Kidney epithelial cell (primary cell): ENCODE results near the gene RSRC1. TPM values are rescaled to one million over a fixed set of nuclear protein-coding genes. Genes with fewer than 3 reads are reported as not detected.

Experiments used
- DNase-seq: peaks from one replicate; pipeline ENCODE4 v3.0.0-alpha.2; 2010; ENCODE audit warnings: low read depth
- H3K27me3 ChIP-seq: 2 replicates; pipeline ENCODE4 v1.6.0; 2011; ENCODE audit warnings: low read length; ENCODE audit not compliant: control insufficient read depth, insufficient read depth
- H3K36me3 ChIP-seq: 2 replicates; pipeline ENCODE4 v1.5.1; 2011; ENCODE audit warnings: low read length; ENCODE audit not compliant: control insufficient read depth, insufficient read depth
- H3K4me3 ChIP-seq: 2 replicates; pipeline ENCODE4 v1.5.1; 2011; ENCODE audit warnings: low read depth, mild to moderate bottlenecking, control low read depth, low read length
- CTCF ChIP-seq: IDR thresholded peaks from 2 replicates; pipeline ENCODE4 v1.5.1; 2011; ENCODE audit warnings: mild to moderate bottlenecking, moderate library complexity, low read length, control low read depth, inconsistent platforms; ENCODE audit not compliant: insufficient read depth, poor library complexity, severe bottlenecking
- total RNA-seq: library from RNA; depleted of rRNA; stranded (reverse); fragments of >200 nt; gene quantifications from 2 replicates; pipeline ENCODE4 v1.2.3, GENCODE V29; 2015

RSRC1 gene
- total RNA-seq, 1 donor from 2014 or later: 27.4 TPM

- no peaks in the 10 kb centered on the region for H3K27me3 ChIP-seq
- no peak for TF ChIP-seq CTCF
- H3K4me3 ChIP-seq: no peak overlapping the region
Measured at GRCh38 chr3:158260392-158260791, 150.5 kb downstream of the RSRC1 start.

GRCh38 chr3:158261371-158261991 lies 151.6 kb downstream of the RSRC1 start:
- H3K36me3 ChIP-seq: no peaks in the 10 kb centered on the region
- DNase-seq: no peak
- TF ChIP-seq CTCF: no peak
- H3K27me3 ChIP-seq: no peaks in the 10 kb centered on the region
- no peak overlapping the region for H3K4me3 ChIP-seq

More at GRCh38 chr3:158260392-158260791, 150.5 kb downstream of the RSRC1 start:
- no peaks in the 10 kb centered on the region for H3K36me3 ChIP-seq
- no peak for DNase-seq

GRCh38 chr3:158264894-158265293 lies 155.0 kb downstream of the RSRC1 start:
- DNase-seq: no peak
- H3K36me3 ChIP-seq: no peaks in the 10 kb centered on the region
- no peak overlapping the region for H3K4me3 ChIP-seq
- H3K27me3 ChIP-seq: no peaks in the 10 kb centered on the region
- no peak for TF ChIP-seq CTCF

GRCh38 chr3:158267015-158267414 lies 157.1 kb downstream of the RSRC1 start:
- H3K4me3 ChIP-seq: no peak overlapping the region
- no peak for DNase-seq
- no peaks in the 10 kb centered on the region for H3K36me3 ChIP-seq
- no peaks in the 10 kb centered on the region for H3K27me3 ChIP-seq
- no peak for TF ChIP-seq CTCF

- H3K27me3 ChIP-seq: no peaks in the 10 kb centered on the region
- H3K4me3 ChIP-seq: no peak overlapping the region
- no peak for DNase-seq
- TF ChIP-seq CTCF: no peak
- no peaks in the 10 kb centered on the region for H3K36me3 ChIP-seq
Measured at GRCh38 chr3:158269942-158270341, 160.1 kb downstream of the RSRC1 start.

GRCh38 chr3:158272081-158272480 lies 162.2 kb downstream of the RSRC1 start:
- no peak for DNase-seq
- TF ChIP-seq CTCF: no peak
- Histone ChIP-seq H3K4me3 (no peak overlapping the region), H3K27me3 (no peaks in the 10 kb centered on the region), H3K36me3 (no peaks in the 10 kb centered on the region)
